HepG2 (cell line): ENCODE measurements around the gene ANKRD52. TPM values are rescaled to one million over a fixed set of nuclear protein-coding genes. Genes with fewer than 3 reads are reported as not detected.

Source experiments
- ATAC-seq: fragments of 200-7000 bp; cut with Tn5 transposase; 3 replicates; pipeline ENCODE4 v1.9.1; 2020; ENCODE audit warnings: mild to moderate bottlenecking, moderate library complexity
- BruUV-seq: library from RNA; stranded (reverse); fragments of 400-500 nt; replicated peaks from 2 replicates; lab custom pipeline; 2021; lab: Mats Ljungman, UMichigan
- CTCF ChIA-PET: fragments of 300-600 bp; formaldehyde crosslinking; extraction: SDS; loops from one replicate; lab custom pipeline; 2021; ENCODE audit warnings: low total read pairs, inconsistent platforms, low intra/inter-chr PET ratio; lab: Yijun Ruan, JAX
- POLR2A ChIA-PET: fragments of 350-600 bp; sonication (Branson Sonifier 250); formaldehyde crosslinking; loops from one replicate; lab custom pipeline; 2020; ENCODE audit warnings: antibody characterized with exemption, inconsistent platforms; lab: Yijun Ruan, JAX
- DNase-seq: peaks from one replicate; pipeline ENCODE4 v3.0.0-alpha.2; 2015; ENCODE audit warnings: low spot score
- FAIRE-seq: peaks from 3 replicates; lab custom pipeline; 2011; peaks lifted over from hg19 to GRCh38; lab: Jason Lieb, UNC
- H2AFZ ChIP-seq: one replicate; pipeline ENCODE4 v1.6.1; 2011; ENCODE audit warnings: low read length, inconsistent platforms
- H3K27ac ChIP-seq: fragments of 300-600 bp; 3 replicates; pipeline ENCODE4 v1.8.0; 2011; ENCODE audit warnings: mixed run types, mild to moderate bottlenecking, mixed read lengths, low read length, inconsistent platforms; ENCODE audit not compliant: insufficient read depth; ENCODE audit errors: extremely low read length
- H3K27me3 ChIP-seq, 2 experiments: fragments of 200-600 bp in 1 of 2; 2 replicates in 1 of 2; 3 replicates in 1 of 2; pipeline versions ENCODE4 v1.6.0 to v1.8.0; 2011; ENCODE audit warnings: low read length in 2 of 2, mild to moderate bottlenecking in 2 of 2, moderate library complexity in 2 of 2, inconsistent platforms in 1 of 2; ENCODE audit not compliant: insufficient read depth in 2 of 2, control insufficient read depth in 1 of 2
- H3K36me3 ChIP-seq, 2 experiments: fragments of 200-600 bp in 1 of 2; replicated peaks in 1 of 2; 2 replicates in 1 of 2; 3 replicates in 1 of 2; pipeline versions ENCODE4 v1.5.1 to v1.8.0; 2011; ENCODE audit warnings: low read length in 2 of 2, inconsistent platforms in 1 of 2; ENCODE audit not compliant: insufficient read depth in 2 of 2, control insufficient read depth in 1 of 2
- H3K4me1 ChIP-seq: 2 replicates; pipeline ENCODE4 v1.5.1; 2012; ENCODE audit warnings: low read length, inconsistent platforms; ENCODE audit not compliant: insufficient read depth
- H3K4me2 ChIP-seq: 2 replicates; pipeline ENCODE4 v1.6.0; 2011; ENCODE audit warnings: low read depth, low read length, inconsistent platforms
- H3K4me3 ChIP-seq, 3 experiments: fragments of 200-600 bp in 1 of 3; sonication (generic), shearing (Covaris generic) in 1 of 3; replicated peaks in 1 of 3; 2 replicates each; pipeline ENCODE4 v1.5.1; 2011 to 2016; ENCODE audit warnings: low read length in 3 of 3, inconsistent platforms in 2 of 3, low read depth in 2 of 3, mild to moderate bottlenecking in 2 of 3, control low read depth in 1 of 3, mixed read lengths in 1 of 3; ENCODE audit not compliant: insufficient read depth in 1 of 3
- H3K79me2 ChIP-seq: one replicate; pipeline ENCODE4 v1.6.1; 2011; ENCODE audit warnings: low read length, inconsistent platforms; ENCODE audit not compliant: insufficient read depth
- H3K9ac ChIP-seq: 2 replicates; pipeline ENCODE4 v1.6.0; 2011; ENCODE audit warnings: mild to moderate bottlenecking, low read depth, low read length, inconsistent platforms; ENCODE audit not compliant: insufficient read depth
- H3K9me3 ChIP-seq: 2 replicates; pipeline ENCODE4 v1.5.1; 2012; ENCODE audit warnings: mild to moderate bottlenecking, low read length
- H4K20me1 ChIP-seq: 2 replicates; pipeline ENCODE4 v1.6.0; 2011; ENCODE audit warnings: inconsistent platforms, mild to moderate bottlenecking, low read length, moderate library complexity; ENCODE audit not compliant: insufficient read depth
- AKAP8 ChIP-seq: sonication (generic); formaldehyde crosslinking; IDR thresholded peaks from 2 replicates; pipeline ENCODE4 v1.5.1; 2020; ENCODE audit warnings: mild to moderate bottlenecking, missing genetic modification reagents
- HHEX ChIP-seq: IDR thresholded peaks from 2 replicates; pipeline ENCODE4 v1.6.1; 2016; ENCODE audit warnings: control low read depth
- MTA3 ChIP-seq: sonication (generic); formaldehyde crosslinking; IDR thresholded peaks from 2 replicates; pipeline ENCODE4 v1.4.0; 2020; ENCODE audit warnings: missing genetic modification reagents
- POLR2A ChIP-seq, 2 experiments: IDR thresholded peaks; 2 replicates each; pipeline ENCODE4 v1.6.1; 2011; ENCODE audit warnings: low read depth in 2 of 2, low read length in 2 of 2, mild to moderate bottlenecking in 1 of 2, moderate library complexity in 1 of 2; ENCODE audit not compliant: insufficient read depth in 1 of 2
- STAT5B ChIP-seq: sonication (generic); formaldehyde crosslinking; IDR thresholded peaks from 2 replicates; pipeline ENCODE4 v1.4.0; 2020; ENCODE audit warnings: missing genetic modification reagents
- ZNF775 ChIP-seq: sonication (generic); formaldehyde crosslinking; IDR thresholded peaks from 2 replicates; pipeline ENCODE4 v1.4.0; 2020; ENCODE audit warnings: missing genetic modification reagents, mild to moderate bottlenecking, moderate library complexity, borderline replicate concordance
- in situ Hi-C: cut with HindIII; loops from 2 replicates; pipeline ENCODE4 v1.10.0; 2017; ENCODE audit warnings: low pct_unique_long_range_greater_than_20kb; ENCODE audit not compliant: extremely low pct_ligation_motif_present
- intact Hi-C: fragments of 100-400 bp; cut with micrococcal nuclease; formaldehyde crosslinking; loops from one replicate; pipeline ENCODE4 v1.10.0; 2022; ENCODE audit not compliant: unreplicated experiment
- polyA plus RNA-seq, 8 experiments: library from polyadenylated mRNA; depleted of rRNA in 3 of 8; stranded (reverse) in 7 of 8; unstranded in 1 of 8; fragments of >200 nt; fragmentation: Illumina TruSeq in 4 of 8; extraction: Trizol in 4 of 8; gene quantifications; 2 replicates each; pipeline versions ENCODE4 v1.2.1 to v1.2.3, GENCODE V29; 2011 to 2016; ENCODE audit warnings: low read depth in 4 of 8, missing spikeins in 1 of 8, mixed read lengths in 1 of 8; ENCODE audit not compliant: insufficient read depth in 1 of 8
- total RNA-seq, 5 experiments: library from RNA; depleted of rRNA; stranded (reverse); fragments of >200 nt; fragmentation: Illumina TruSeq; extraction: Trizol; gene quantifications; 2 replicates each; pipeline ENCODE4 v1.2.3, GENCODE V29; 2016; ENCODE audit warnings: low read depth in 1 of 5
- TF ChIP-seq, protein P1 (sequence below): sonication (generic); formaldehyde crosslinking; IDR thresholded peaks from 2 replicates; pipeline ENCODE4 v1.5.1; 2020; ENCODE audit warnings: mild to moderate bottlenecking, missing genetic modification reagents, borderline replicate concordance
- TF ChIP-seq, protein P2 (sequence below): IDR thresholded peaks from 2 replicates; pipeline ENCODE4 v1.6.1; 2016; ENCODE audit warnings: low read depth, missing genetic modification reagents, missing compliant biosample characterization

Gene ANKRD52
- total and polyA plus RNA-seq, 2 of the 13 experiments (the other 11 are each of a cell fraction or from before 2014, with no cell fraction given) = 7.8 to 9.2 TPM

DNA sequence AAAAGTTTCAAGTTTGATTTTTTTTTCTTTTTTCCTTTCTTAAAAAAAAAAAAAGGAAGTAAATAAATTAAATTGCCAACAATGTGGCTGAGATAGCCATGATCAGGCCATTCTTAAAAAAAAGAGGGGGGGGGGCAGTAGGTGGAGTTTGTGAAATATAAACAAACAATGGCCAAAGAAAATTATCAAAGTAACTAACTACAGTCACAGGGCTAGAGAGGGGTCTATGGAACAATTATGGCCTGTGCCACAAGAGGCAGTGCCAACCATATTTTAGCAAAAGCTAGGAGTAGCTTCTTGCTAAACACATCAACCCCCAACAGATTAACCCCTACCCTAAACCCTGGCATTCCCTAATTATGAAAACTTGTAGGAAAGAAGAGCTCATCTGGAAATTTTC is 52.7 kb downstream of the ANKRD52 start (continued):
- TF ChIP-seq ZNF775 (CRISPR knock-in tag) = no peak
- no peak for TF ChIP-seq HHEX (CRISPR knock-in tag)
- TF ChIP-seq, protein P1, sequence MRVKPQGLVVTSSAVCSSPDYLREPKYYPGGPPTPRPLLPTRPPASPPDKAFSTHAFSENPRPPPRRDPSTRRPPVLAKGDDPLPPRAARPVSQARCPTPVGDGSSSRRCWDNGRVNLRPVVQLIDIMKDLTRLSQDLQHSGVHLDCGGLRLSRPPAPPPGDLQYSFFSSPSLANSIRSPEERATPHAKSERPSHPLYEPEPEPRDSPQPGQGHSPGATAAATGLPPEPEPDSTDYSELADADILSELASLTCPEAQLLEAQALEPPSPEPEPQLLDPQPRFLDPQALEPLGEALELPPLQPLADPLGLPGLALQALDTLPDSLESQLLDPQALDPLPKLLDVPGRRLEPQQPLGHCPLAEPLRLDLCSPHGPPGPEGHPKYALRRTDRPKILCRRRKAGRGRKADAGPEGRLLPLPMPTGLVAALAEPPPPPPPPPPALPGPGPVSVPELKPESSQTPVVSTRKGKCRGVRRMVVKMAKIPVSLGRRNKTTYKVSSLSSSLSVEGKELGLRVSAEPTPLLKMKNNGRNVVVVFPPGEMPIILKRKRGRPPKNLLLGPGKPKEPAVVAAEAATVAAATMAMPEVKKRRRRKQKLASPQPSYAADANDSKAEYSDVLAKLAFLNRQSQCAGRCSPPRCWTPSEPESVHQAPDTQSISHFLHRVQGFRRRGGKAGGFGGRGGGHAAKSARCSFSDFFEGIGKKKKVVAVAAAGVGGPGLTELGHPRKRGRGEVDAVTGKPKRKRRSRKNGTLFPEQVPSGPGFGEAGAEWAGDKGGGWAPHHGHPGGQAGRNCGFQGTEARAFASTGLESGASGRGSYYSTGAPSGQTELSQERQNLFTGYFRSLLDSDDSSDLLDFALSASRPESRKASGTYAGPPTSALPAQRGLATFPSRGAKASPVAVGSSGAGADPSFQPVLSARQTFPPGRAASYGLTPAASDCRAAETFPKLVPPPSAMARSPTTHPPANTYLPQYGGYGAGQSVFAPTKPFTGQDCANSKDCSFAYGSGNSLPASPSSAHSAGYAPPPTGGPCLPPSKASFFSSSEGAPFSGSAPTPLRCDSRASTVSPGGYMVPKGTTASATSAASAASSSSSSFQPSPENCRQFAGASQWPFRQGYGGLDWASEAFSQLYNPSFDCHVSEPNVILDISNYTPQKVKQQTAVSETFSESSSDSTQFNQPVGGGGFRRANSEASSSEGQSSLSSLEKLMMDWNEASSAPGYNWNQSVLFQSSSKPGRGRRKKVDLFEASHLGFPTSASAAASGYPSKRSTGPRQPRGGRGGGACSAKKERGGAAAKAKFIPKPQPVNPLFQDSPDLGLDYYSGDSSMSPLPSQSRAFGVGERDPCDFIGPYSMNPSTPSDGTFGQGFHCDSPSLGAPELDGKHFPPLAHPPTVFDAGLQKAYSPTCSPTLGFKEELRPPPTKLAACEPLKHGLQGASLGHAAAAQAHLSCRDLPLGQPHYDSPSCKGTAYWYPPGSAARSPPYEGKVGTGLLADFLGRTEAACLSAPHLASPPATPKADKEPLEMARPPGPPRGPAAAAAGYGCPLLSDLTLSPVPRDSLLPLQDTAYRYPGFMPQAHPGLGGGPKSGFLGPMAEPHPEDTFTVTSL (CRISPR knock-in tag) = no peak
- TF ChIP-seq, all 625 proteins: peak for 0

DNA sequence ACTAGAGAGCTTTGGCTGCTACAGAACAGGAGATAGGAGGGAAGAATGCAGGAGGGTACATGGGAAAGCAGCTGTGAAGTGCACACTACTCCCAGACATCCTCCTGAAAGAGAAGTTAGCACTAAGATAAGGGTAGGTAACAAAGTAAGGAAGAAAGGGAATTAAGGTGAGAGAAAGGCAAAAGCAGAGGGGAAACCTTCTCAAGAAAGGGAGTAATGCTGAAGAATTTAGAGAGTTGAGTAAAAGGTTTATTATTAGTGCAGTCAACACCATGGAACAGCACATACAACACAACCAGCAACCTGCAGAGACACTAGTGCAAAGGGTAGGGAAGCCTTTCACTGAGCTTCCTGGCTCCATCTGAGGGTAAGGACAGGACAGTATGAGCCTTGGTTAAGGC is 53.9 kb downstream of the ANKRD52 start:
- no peak overlapping the region for H3K4me3 ChIP-seq
- no peak overlapping the region for H3K4me2 ChIP-seq
- H4K20me1 ChIP-seq = no peaks in the 10 kb centered on the region
- ChIA-PET POLR2A (interaction anchor here (0.9 to 1.8 kb wide), 2 partner anchors 9 to 18 kb away, joined by 4 to 5 read pairs; partner anchors contain the start of gene RNF41), CTCF (no interaction called here)
- ATAC-seq (no peak), FAIRE-seq (no peak), DNase-seq (no peak)
- in situ Hi-C loops (no loop called here), intact Hi-C loops (no loop called here)
- TF ChIP-seq AKAP8 (CRISPR knock-in tag) (no peak), MTA3 (CRISPR knock-in tag) (no peak), STAT5B (CRISPR knock-in tag) (no peak), POLR2A (IDR thresholded peaks at IDR 0.05; ENCODE audit: insufficient read depth in 1 of 2, low read depth in 2 of 2, low read length in 2 of 2) (0 out of 4 replicates have a peak, but pooled peaks of 1 of the 2 experiments have one; percentile 23)
- TF ChIP-seq, protein P2, sequence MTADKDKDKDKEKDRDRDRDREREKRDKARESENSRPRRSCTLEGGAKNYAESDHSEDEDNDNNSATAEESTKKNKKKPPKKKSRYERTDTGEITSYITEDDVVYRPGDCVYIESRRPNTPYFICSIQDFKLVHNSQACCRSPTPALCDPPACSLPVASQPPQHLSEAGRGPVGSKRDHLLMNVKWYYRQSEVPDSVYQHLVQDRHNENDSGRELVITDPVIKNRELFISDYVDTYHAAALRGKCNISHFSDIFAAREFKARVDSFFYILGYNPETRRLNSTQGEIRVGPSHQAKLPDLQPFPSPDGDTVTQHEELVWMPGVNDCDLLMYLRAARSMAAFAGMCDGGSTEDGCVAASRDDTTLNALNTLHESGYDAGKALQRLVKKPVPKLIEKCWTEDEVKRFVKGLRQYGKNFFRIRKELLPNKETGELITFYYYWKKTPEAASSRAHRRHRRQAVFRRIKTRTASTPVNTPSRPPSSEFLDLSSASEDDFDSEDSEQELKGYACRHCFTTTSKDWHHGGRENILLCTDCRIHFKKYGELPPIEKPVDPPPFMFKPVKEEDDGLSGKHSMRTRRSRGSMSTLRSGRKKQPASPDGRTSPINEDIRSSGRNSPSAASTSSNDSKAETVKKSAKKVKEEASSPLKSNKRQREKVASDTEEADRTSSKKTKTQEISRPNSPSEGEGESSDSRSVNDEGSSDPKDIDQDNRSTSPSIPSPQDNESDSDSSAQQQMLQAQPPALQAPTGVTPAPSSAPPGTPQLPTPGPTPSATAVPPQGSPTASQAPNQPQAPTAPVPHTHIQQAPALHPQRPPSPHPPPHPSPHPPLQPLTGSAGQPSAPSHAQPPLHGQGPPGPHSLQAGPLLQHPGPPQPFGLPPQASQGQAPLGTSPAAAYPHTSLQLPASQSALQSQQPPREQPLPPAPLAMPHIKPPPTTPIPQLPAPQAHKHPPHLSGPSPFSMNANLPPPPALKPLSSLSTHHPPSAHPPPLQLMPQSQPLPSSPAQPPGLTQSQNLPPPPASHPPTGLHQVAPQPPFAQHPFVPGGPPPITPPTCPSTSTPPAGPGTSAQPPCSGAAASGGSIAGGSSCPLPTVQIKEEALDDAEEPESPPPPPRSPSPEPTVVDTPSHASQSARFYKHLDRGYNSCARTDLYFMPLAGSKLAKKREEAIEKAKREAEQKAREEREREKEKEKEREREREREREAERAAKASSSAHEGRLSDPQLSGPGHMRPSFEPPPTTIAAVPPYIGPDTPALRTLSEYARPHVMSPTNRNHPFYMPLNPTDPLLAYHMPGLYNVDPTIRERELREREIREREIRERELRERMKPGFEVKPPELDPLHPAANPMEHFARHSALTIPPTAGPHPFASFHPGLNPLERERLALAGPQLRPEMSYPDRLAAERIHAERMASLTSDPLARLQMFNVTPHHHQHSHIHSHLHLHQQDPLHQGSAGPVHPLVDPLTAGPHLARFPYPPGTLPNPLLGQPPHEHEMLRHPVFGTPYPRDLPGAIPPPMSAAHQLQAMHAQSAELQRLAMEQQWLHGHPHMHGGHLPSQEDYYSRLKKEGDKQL (CRISPR knock-in tag) = no peak
- no peaks in the 10 kb centered on the region for H3K9me3 ChIP-seq
- H3K4me1 ChIP-seq = no peaks in the 10 kb centered on the region
- H3K9ac ChIP-seq = no peak overlapping the region
- peaks cover 19 to 37% of the 10 kb centered on the region in 2 experiments for H3K36me3 ChIP-seq
- no peaks in the 10 kb centered on the region for H3K27me3 ChIP-seq
- no peaks in the 10 kb centered on the region for H3K79me2 ChIP-seq
- H2AFZ ChIP-seq = no peak overlapping the region
- H3K27ac ChIP-seq = no peak overlapping the region
- no TSS peak for BruUV-seq
